ENCODE data around the gene SZRD1. TPM values are rescaled to one million over a fixed set of nuclear protein-coding genes. Genes with fewer than 3 reads are reported as not detected.

SZRD1 gene
- total and polyA plus RNA-seq, 2 of the 4 experiments (the other 2 are of a cell fraction): 119 to 149 TPM

- ChIA-PET POLR2A (ENCODE audit: unreplicated experiment) (no interaction called here), CTCF (no interaction called here)
- 100% methylated on average over 1 of the region's 7 CpGs; no CpG with 5 or more reads in 1 of the 2 experiments for WGBS, 2 experiments (ENCODE audit: extremely low coverage in 2 of 2, insufficient read length in 1 of 2)
- no peak overlapping the region for H3K23ac ChIP-seq (ENCODE audit: low read depth, low read length)
- no peak overlapping the region for H4K5ac ChIP-seq (ENCODE audit: low read depth, low read length)
- H4K8ac ChIP-seq (ENCODE audit: low read depth in 2 of 2, low read length in 2 of 2): no peak overlapping the region
- TF ChIP-seq MXI1 (IDR thresholded peaks at IDR 0.05; ENCODE audit: borderline replicate concordance, low read depth, low read length) (no peak), BHLHE40 (IDR thresholded peaks at IDR 0.05; ENCODE audit: low read depth, low read length) (no peak), CEBPB (IDR thresholded peaks at IDR 0.05; ENCODE audit: low read depth, low read length) (no peak), POLR2A (IDR thresholded peaks at IDR 0.05; ENCODE audit: low read depth, low read length) (no peak), NFE2L2 (IDR thresholded peaks at IDR 0.05; ENCODE audit: low read depth, low read length) (no peak), RCOR1 (IDR thresholded peaks at IDR 0.05; ENCODE audit: insufficient replicate concordance, low read length) (no peak), RAD21 (IDR thresholded peaks at IDR 0.05; ENCODE audit: low read length) (no peak), FOS (IDR thresholded peaks at IDR 0.05; ENCODE audit: low read depth, low read length) (no peak), CHD1 (IDR thresholded peaks at IDR 0.05; ENCODE audit: low read depth, low read length) (no peak), CTCF (conservative IDR thresholded peaks at IDR 0.05; ENCODE audit: low read depth, low read length) (no peak), MAFK (IDR thresholded peaks at IDR 0.05; ENCODE audit: low read depth, low read length) (no peak), USF2 (IDR thresholded peaks at IDR 0.05; ENCODE audit: low read depth, low read length) (no peak), MAZ (IDR thresholded peaks at IDR 0.05; ENCODE audit: borderline replicate concordance, low read depth, low read length) (no peak), SMC3 (IDR thresholded peaks at IDR 0.05; ENCODE audit: low read depth, low read length) (no peak), ELK1 (IDR thresholded peaks at IDR 0.05; ENCODE audit: borderline replicate concordance, low read depth, low read length) (no peak)
- no peak overlapping the region for H3K4ac ChIP-seq (ENCODE audit: low read depth, low read length)
- no TSS peak for BruUV-seq (replicated peaks)
- H2AK5ac ChIP-seq (ENCODE audit: low read depth, low read length): peak overlapping the region; percentile 67; the same call in 1 of the 2 replicates
- H3K4me3 ChIP-seq (ENCODE audit: insufficient read depth, low read depth, low read length): no peak overlapping the region
- no peaks in the 10 kb centered on the region for H3K36me3 ChIP-seq (ENCODE audit: control insufficient read depth, insufficient read depth, low read length)
- H3K27me3 ChIP-seq (ENCODE audit: control insufficient read depth, insufficient read depth, low read length): no peaks in the 10 kb centered on the region
- no peak overlapping the region for H2BK120ac ChIP-seq (ENCODE audit: low read depth, low read length)
- in situ Hi-C loops (cut with MboI; ENCODE audit: low sequenced_read_pairs): no loop called here
- H3K14ac ChIP-seq (replicated peaks; ENCODE audit: low read depth, low read length): no peak overlapping the region
- no peak overlapping the region for H3K56ac ChIP-seq (ENCODE audit: extremely low read depth, insufficient read depth, low read length)
- no peak overlapping the region for H3K27ac ChIP-seq (ENCODE audit: insufficient read depth, low read length)
- intact Hi-C loops (cut with micrococcal nuclease): no loop called here
- H3K9ac ChIP-seq (ENCODE audit: low read depth, low read length): no peak overlapping the region
- no peak overlapping the region for H2AFZ ChIP-seq (replicated peaks; ENCODE audit: low read length, poor library complexity)
- dilution Hi-C loops (cut with HindIII; ENCODE audit: low sequenced_read_pairs, unreplicated experiment): no loop called here
- H3K9me3 ChIP-seq (ENCODE audit: control insufficient read depth, insufficient read depth, low read length): no peaks in the 10 kb centered on the region
- peaks cover 75% of the 10 kb centered on the region for H4K20me1 ChIP-seq (ENCODE audit: insufficient read depth, low read length)
- H3K18ac ChIP-seq (ENCODE audit: low read depth, low read length): no peak overlapping the region
- H3K79me1 ChIP-seq (ENCODE audit: low read depth in 1 of 2, low read length in 2 of 2): peaks cover 15 to 78% of the 10 kb centered on the region in 2 experiments
- peaks cover 20% of the 10 kb centered on the region for H3K9me1 ChIP-seq (ENCODE audit: insufficient read depth, low read length)
- peaks cover 4% of the 10 kb centered on the region for H3K4me1 ChIP-seq (ENCODE audit: control insufficient read depth, insufficient read depth, low read length)
- H2BK20ac ChIP-seq (ENCODE audit: low read depth, low read length): no peak overlapping the region
- DNase-seq (no peak), ATAC-seq (ENCODE audit: low read depth) (no peak; the same call in 1 of the 2 replicates)
- no peak overlapping the region for H2BK5ac ChIP-seq (ENCODE audit: low read depth, low read length, poor library complexity, severe bottlenecking)
- H2AK9ac ChIP-seq (replicated peaks; ENCODE audit: low read depth, low read length, poor library complexity): no peak overlapping the region
- H2BK15ac ChIP-seq (ENCODE audit: low read depth, low read length): no peak overlapping the region
- H3K4me2 ChIP-seq (ENCODE audit: low read depth, low read length): 0 out of 2 replicates have a peak overlapping the region, but pooled peaks have one; percentile 25
- H4K91ac ChIP-seq (ENCODE audit: insufficient read depth, low read depth, low read length): no peak overlapping the region
Observed at GRCh38 chr1:16334655-16335340, 32.2 kb upstream of the SZRD1 start.

All from IMR-90 (cell line).